H1 (cell line): Measurements from ENCODE around the gene HP1BP3. TPM values are rescaled to one million over a fixed set of nuclear protein-coding genes. Genes with fewer than 3 reads are reported as not detected.

ENCODE experiments used
- CTCF ChIA-PET: fragments of 300-600 bp; sonication (Branson Sonifier 250); formaldehyde crosslinking; loops from one replicate; lab custom pipeline; 2021; ENCODE audit not compliant: partially characterized antibody; lab: Charles Lee
- POLR2A ChIA-PET: fragments of 300-600 bp; sonication (Branson Sonifier 250); formaldehyde crosslinking; loops from one replicate; lab custom pipeline; 2021; ENCODE audit warnings: inconsistent platforms; ENCODE audit not compliant: partially characterized antibody; lab: Charles Lee
- DNase-seq, 2 experiments: peaks; one replicate each; pipeline versions ENCODE4 v3.0.0 to v3.0.0-alpha.2; 2010 to 2022; ENCODE audit warnings: low spot score in 2 of 2, low read depth in 1 of 2, mixed read lengths in 1 of 2
- FAIRE-seq: peaks from 2 replicates; lab custom pipeline; 2011; peaks lifted over from hg19 to GRCh38; lab: Jason Lieb, UNC
- H2AFZ ChIP-seq: 2 replicates; pipeline ENCODE4 v1.8.1; 2012; ENCODE audit warnings: low read length, inconsistent platforms
- H2AK5ac ChIP-seq: 2 replicates; pipeline ENCODE4 v1.6.1; 2013; ENCODE audit warnings: low read depth, low read length
- H2BK120ac ChIP-seq: replicated peaks from 2 replicates; pipeline ENCODE3; 2013; ENCODE audit warnings: low read depth, low read length, inconsistent platforms
- H2BK12ac ChIP-seq: 2 replicates; pipeline ENCODE4 v1.6.1; 2013; ENCODE audit warnings: low read depth, low read length
- H2BK15ac ChIP-seq: 2 replicates; pipeline ENCODE4 v1.6.1; 2013; ENCODE audit warnings: low read length
- H2BK20ac ChIP-seq: 2 replicates; pipeline ENCODE4 v1.6.1; 2013; ENCODE audit warnings: low read length
- H2BK5ac ChIP-seq: 2 replicates; pipeline ENCODE4 v1.6.1; 2013; ENCODE audit warnings: low read depth, low read length
- H3K14ac ChIP-seq: 2 replicates; pipeline ENCODE4 v1.6.1; 2013; ENCODE audit warnings: inconsistent platforms; ENCODE audit not compliant: insufficient read length
- H3K18ac ChIP-seq: 2 replicates; pipeline ENCODE4 v1.6.1; 2013; ENCODE audit warnings: low read length; ENCODE audit errors: extremely low read depth
- H3K23ac ChIP-seq: 2 replicates; pipeline ENCODE4 v1.6.1; 2013; ENCODE audit warnings: inconsistent platforms; ENCODE audit not compliant: insufficient read length
- H3K23me2 ChIP-seq: 2 replicates; pipeline ENCODE4 v1.6.1; 2013; ENCODE audit warnings: low read depth, low read length
- H3K27ac ChIP-seq: 2 replicates; pipeline ENCODE4 v1.6.1; 2011; ENCODE audit warnings: low read depth, low read length, inconsistent platforms
- H3K27me3 ChIP-seq, 4 experiments: replicated peaks in 1 of 4; 1 replicate in 1 of 4; 2 replicates in 3 of 4; pipeline versions ENCODE4 v1.6.1 to v1.8.1; 2011 to 2013; ENCODE audit warnings: low read length in 3 of 4, mild to moderate bottlenecking in 3 of 4, inconsistent platforms in 2 of 4, mixed read lengths in 2 of 4, moderate library complexity in 1 of 4; ENCODE audit not compliant: control insufficient read depth in 3 of 4, insufficient read depth in 3 of 4; ENCODE audit errors: extremely low read depth in 1 of 4
- H3K36me3 ChIP-seq, 4 experiments: 2 replicates each; pipeline versions ENCODE4 v1.6.1 to v1.8.1; 2011 to 2013; ENCODE audit warnings: mild to moderate bottlenecking in 4 of 4, low read length in 3 of 4, moderate library complexity in 2 of 4, control low read depth in 1 of 4, inconsistent platforms in 1 of 4; ENCODE audit not compliant: insufficient read depth in 4 of 4, control insufficient read depth in 2 of 4
- H3K4ac ChIP-seq: replicated peaks from 2 replicates; pipeline ENCODE3; 2013; ENCODE audit warnings: low read length, low read depth, mixed read lengths, inconsistent platforms; ENCODE audit not compliant: insufficient read length
- H3K4me1 ChIP-seq, 4 experiments: replicated peaks in 1 of 4; 1 replicate in 1 of 4; 2 replicates in 3 of 4; pipeline versions ENCODE4 v1.6.1 to v1.8.1; 2011 to 2013; ENCODE audit warnings: low read length in 3 of 4, inconsistent platforms in 2 of 4, mixed read lengths in 1 of 4; ENCODE audit not compliant: insufficient read depth in 4 of 4, control insufficient read depth in 3 of 4
- H3K4me2 ChIP-seq, 2 experiments: 2 replicates each; pipeline versions ENCODE4 v1.6.1 to v1.8.1; 2011 to 2013; ENCODE audit warnings: low read depth in 2 of 2, low read length in 2 of 2, control low read depth in 1 of 2, inconsistent platforms in 1 of 2, mild to moderate bottlenecking in 1 of 2; ENCODE audit not compliant: insufficient read depth in 1 of 2
- H3K4me3 ChIP-seq, 4 experiments: fragments of 200-600, 300-600 bp in 1 of 4; sonication (generic), shearing (Covaris generic), sonication (Bioruptor Twin) in 1 of 4; 2 replicates each; pipeline versions ENCODE4 v1.5.1 to v1.8.1; 2011 to 2016; ENCODE audit warnings: low read length in 4 of 4, low read depth in 3 of 4, control low read depth in 2 of 4, inconsistent platforms in 2 of 4, mild to moderate bottlenecking in 2 of 4, mixed read lengths in 1 of 4, moderate library complexity in 1 of 4; ENCODE audit not compliant: insufficient read depth in 2 of 4; ENCODE audit errors: extremely low read depth in 1 of 4
- H3K56ac ChIP-seq: replicated peaks from 2 replicates; pipeline ENCODE3; 2013; ENCODE audit warnings: low read depth, mild to moderate bottlenecking, mixed read lengths, low read length, inconsistent platforms; ENCODE audit not compliant: insufficient read length
- H3K79me1 ChIP-seq: 2 replicates; pipeline ENCODE4 v1.6.1; 2013; ENCODE audit warnings: low read depth, low read length, control low read depth
- H3K79me2 ChIP-seq, 2 experiments: 2 replicates each; pipeline versions ENCODE4 v1.6.1 to v1.8.1; 2012 to 2013; ENCODE audit warnings: low read length in 2 of 2, mild to moderate bottlenecking in 2 of 2, inconsistent platforms in 1 of 2; ENCODE audit not compliant: insufficient read depth in 2 of 2, control insufficient read depth in 1 of 2
- H3K9ac ChIP-seq, 4 experiments: replicated peaks in 1 of 4; 1 replicate in 1 of 4; 2 replicates in 3 of 4; pipeline versions ENCODE4 v1.6.1 to v1.8.1; 2011 to 2013; ENCODE audit warnings: low read depth in 3 of 4, low read length in 3 of 4, control low read depth in 2 of 4, mild to moderate bottlenecking in 2 of 4, moderate library complexity in 2 of 4, inconsistent platforms in 1 of 4; ENCODE audit errors: extremely low read depth in 1 of 4
- H3K9me3 ChIP-seq, 2 experiments: 2 replicates each; pipeline versions ENCODE4 v1.6.1 to v1.8.1; 2012 to 2013; ENCODE audit warnings: mild to moderate bottlenecking in 2 of 2, moderate library complexity in 2 of 2, control low read depth in 1 of 2, inconsistent platforms in 1 of 2, low read depth in 1 of 2, low read length in 1 of 2, mixed read lengths in 1 of 2; ENCODE audit not compliant: insufficient read depth in 2 of 2
- H4K20me1 ChIP-seq, 2 experiments: replicated peaks in 1 of 2; 2 replicates each; pipeline versions ENCODE3 to v1.8.1; 2011 to 2013; ENCODE audit warnings: inconsistent platforms in 2 of 2, low read length in 2 of 2, mild to moderate bottlenecking in 1 of 2; ENCODE audit not compliant: insufficient read depth in 2 of 2, control insufficient read depth in 1 of 2
- H4K5ac ChIP-seq: 2 replicates; pipeline ENCODE4 v1.6.1; 2013; ENCODE audit warnings: low read length, low read depth, mixed read lengths, inconsistent platforms; ENCODE audit not compliant: insufficient read length
- H4K8ac ChIP-seq: 2 replicates; pipeline ENCODE4 v1.8.0; 2013; ENCODE audit warnings: mild to moderate bottlenecking, moderate library complexity, low read length, inconsistent platforms; ENCODE audit not compliant: insufficient read depth; ENCODE audit errors: extremely low read depth
- H4K91ac ChIP-seq: replicated peaks from 2 replicates; pipeline ENCODE3; 2013; ENCODE audit warnings: low read length, mixed read lengths, inconsistent platforms; ENCODE audit not compliant: insufficient read length
- CHD2 ChIP-seq: IDR thresholded peaks from 2 replicates; pipeline ENCODE4 v1.6.1; 2012; ENCODE audit warnings: low read length, improper control_type of control experiment
- EGR1 ChIP-seq: IDR thresholded peaks from 2 replicates; pipeline ENCODE4 v1.6.1; 2011; ENCODE audit warnings: low read depth, low read length, borderline replicate concordance
- RAD21 ChIP-seq, 2 experiments: IDR thresholded peaks in 1 of 2; conservative IDR thresholded peaks in 1 of 2; 2 replicates each; pipeline ENCODE4 v1.6.1; 2011; ENCODE audit warnings: low read depth in 2 of 2, low read length in 2 of 2, improper control_type of control experiment in 1 of 2, inconsistent platforms in 1 of 2, mild to moderate bottlenecking in 1 of 2, moderate library complexity in 1 of 2
- RBBP5 ChIP-seq: IDR thresholded peaks from 2 replicates; pipeline ENCODE4 v1.7.1; 2012; ENCODE audit warnings: low read depth, mild to moderate bottlenecking, inconsistent platforms, low read length, moderate library complexity, borderline replicate concordance
- SP1 ChIP-seq: IDR thresholded peaks from 2 replicates; pipeline ENCODE4 v1.6.1; 2011; ENCODE audit warnings: low read depth, low read length
- TAF7 ChIP-seq: optimal IDR thresholded peaks from 2 replicates; pipeline ENCODE3; 2011; ENCODE audit warnings: low read depth, mild to moderate bottlenecking, inconsistent platforms, low read length, moderate library complexity, borderline replicate concordance
- ZNF274 ChIP-seq: IDR thresholded peaks from 2 replicates; pipeline ENCODE4 v1.7.0; 2012; ENCODE audit warnings: low read length, borderline replicate concordance; ENCODE audit errors: extremely low read depth
- WGBS, 2 experiments: shearing (Covaris generic) in 1 of 2; methylation state at CpG; one replicate each; pipeline versions ENCODE4 v1.1.6 to v1.1.7; 2013 to 2015; ENCODE audit warnings: low lambda C conversion rate in 2 of 2, mixed read lengths in 2 of 2, inconsistent platforms in 1 of 2, low coverage in 1 of 2, missing lambda C conversion rate in 1 of 2; ENCODE audit not compliant: insufficient replicate concordance in 2 of 2, insufficient coverage in 1 of 2, insufficient read length in 1 of 2; ENCODE audit errors: extremely low coverage in 1 of 2, missing lambda C conversion rate in 1 of 2; 5-methylcytosine and 5-hydroxymethylcytosine counted together
- polyA plus RNA-seq, 7 experiments: library from polyadenylated mRNA; depleted of rRNA in 3 of 7; stranded (reverse) in 5 of 7; unstranded in 2 of 7; fragments of >200 nt in 5 of 7; fragments of 200-250 nt in 2 of 7; gene quantifications; 1 replicate in 5 of 7; 2 replicates in 1 of 7; 4 replicates in 1 of 7; pipeline versions ENCODE4 v1.2.1 to v1.2.3, GENCODE V29; 2011 to 2013; ENCODE audit warnings: missing spikeins in 2 of 7, mixed read lengths in 2 of 7
- total RNA-seq: library from RNA; stranded (reverse); fragmentation: NEBNext Ultra II Directional; extraction: Animal tissue kit (Norgen Biotek cat#: 25700); gene quantifications from 2 replicates; pipeline ENCODE4 v1.2.1, GENCODE V29; 2021
- TF ChIP-seq, protein P1 (sequence below): IDR thresholded peaks from 2 replicates; pipeline ENCODE4 v1.6.1; 2012; ENCODE audit warnings: inconsistent platforms

HP1BP3 gene
- total and polyA plus RNA-seq, 2 of the 8 experiments (the other 6 are each of a cell fraction or from before 2014, with no cell fraction given) = 47.4 to 125 TPM

GRCh38 chr1:20699558-20699957 is 87.5 kb downstream of the HP1BP3 start:
- FAIRE-seq (no peak), DNase-seq (no peak)
- Histone ChIP-seq H2AFZ (no peak overlapping the region), H3K56ac (no peak overlapping the region), H2BK120ac (no peak overlapping the region), H3K18ac (no peak overlapping the region), H4K8ac (no peak overlapping the region), H3K23ac (no peak overlapping the region), H2BK20ac (no peak overlapping the region), H3K27ac (no peak overlapping the region), H3K79me1 (no peaks in the 10 kb centered on the region), H3K9ac (no peak overlapping the region), H3K4ac (no peak overlapping the region), H3K4me1 (peaks cover 0 to 6% (median 4%) of the 10 kb centered on the region in 4 experiments; a peak in 3 of 7 replicates), H4K20me1 (peaks cover 2 to 12% of the 10 kb centered on the region in 2 experiments)
- CTCF ChIA-PET = interaction anchor here (0.6 to 5.1 kb wide), 5 partner anchors 8 to 206 kb away, joined by 3 to 82 read pairs (median 4); partner anchors contain the start of gene KIF17
- 80% methylated on average over 9 of the region's 9 CpGs; no CpG with 5 or more reads in 1 of the 2 experiments for WGBS, 2 experiments
- POLR2A ChIA-PET = interaction anchor here (1.2 kb wide), 1 partner anchor 17 kb away, joined by 3 read pairs; no protein-coding TSS in a partner anchor
- TF ChIP-seq EGR1 (no peak), ZNF274 (no peak), TAF7 (no peak), SP1 (no peak), RBBP5 (no peak), RAD21 (IDR thresholded peaks at IDR 0.05 in 1 of 2, conservative IDR thresholded peaks at IDR 0.05 in 1 of 2; ENCODE audit: low read depth in 2 of 2, low read length in 2 of 2) (no peak), CHD2 (no peak)
- TF ChIP-seq, protein P1, sequence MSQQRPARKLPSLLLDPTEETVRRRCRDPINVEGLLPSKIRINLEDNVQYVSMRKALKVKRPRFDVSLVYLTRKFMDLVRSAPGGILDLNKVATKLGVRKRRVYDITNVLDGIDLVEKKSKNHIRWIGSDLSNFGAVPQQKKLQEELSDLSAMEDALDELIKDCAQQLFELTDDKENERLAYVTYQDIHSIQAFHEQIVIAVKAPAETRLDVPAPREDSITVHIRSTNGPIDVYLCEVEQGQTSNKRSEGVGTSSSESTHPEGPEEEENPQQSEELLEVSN = no peak
- TF ChIP-seq, all 59 proteins: peak for 0
- Histone ChIP-seq H3K36me3 (no peaks in the 10 kb centered on the region; a peak in 1 of 8 replicates), H4K5ac (no peak overlapping the region), H3K4me2 (no peak overlapping the region), H2BK5ac (no peak overlapping the region), H3K79me2 (no peaks in the 10 kb centered on the region), H2BK15ac (no peak overlapping the region), H3K23me2 (peaks cover 12% of the 10 kb centered on the region; the same call in 1 of the 2 replicates), H3K9me3 (no peaks in the 10 kb centered on the region), H2BK12ac (no peak overlapping the region), H3K27me3 (no peaks in the 10 kb centered on the region; a peak in 1 of 7 replicates), H2AK5ac (no peak overlapping the region), H3K14ac (no peak overlapping the region), H4K91ac (no peak overlapping the region), H3K4me3 (no peak overlapping the region)
